ENCODE measurements around the gene ITPR1. TPM values are rescaled to one million over a fixed set of nuclear protein-coding genes. Genes with fewer than 3 reads are reported as not detected.

The ITPR1 gene
- total and polyA plus RNA-seq, 2 experiments from 2014 or later, result 6.8 to 21.0 TPM

DNA sequence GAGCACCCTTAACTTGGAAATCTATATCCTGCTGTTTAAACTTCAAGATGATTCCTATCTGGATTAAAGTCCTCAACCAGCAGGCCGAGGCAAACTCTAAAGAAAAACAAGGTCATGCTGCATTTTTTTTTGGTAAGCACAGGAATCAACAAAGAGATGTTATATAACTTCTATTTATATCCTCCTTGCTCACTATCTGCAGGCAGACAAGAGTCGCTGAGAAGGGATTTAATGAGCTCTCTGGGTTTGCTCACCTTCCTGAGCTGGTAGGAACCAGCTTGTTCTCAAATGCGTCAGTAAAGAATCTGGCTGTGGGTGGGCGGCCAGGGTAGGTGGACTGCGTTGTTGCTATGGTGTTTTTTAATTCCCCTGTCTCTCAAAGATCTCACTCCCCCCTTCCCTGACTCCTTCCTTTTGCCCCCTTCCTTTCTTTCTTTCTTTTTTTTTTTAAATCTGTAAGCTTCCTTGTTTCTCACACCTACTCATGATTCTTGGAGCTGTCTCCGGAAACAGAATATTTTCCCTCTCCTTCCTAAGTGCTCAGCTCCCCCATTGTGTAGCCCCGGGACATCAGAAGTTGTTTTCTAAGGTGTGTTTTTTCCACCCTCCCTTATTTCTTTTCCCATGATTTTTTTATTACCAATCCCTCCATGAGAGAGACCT is 257.3 kb downstream of the ITPR1 start:
- Histone ChIP-seq H3K27ac (ENCODE audit: low read depth) (no peak overlapping the region), H2AFZ (no peak overlapping the region), H3K4me2 (no peak overlapping the region), H4K20me1 (replicated peaks; ENCODE audit: insufficient read depth) (no peaks in the 10 kb centered on the region), H3K27me3 (ENCODE audit: insufficient read depth) (no peaks in the 10 kb centered on the region), H3K4me1 (ENCODE audit: insufficient read depth) (peaks cover 7% of the 10 kb centered on the region; the same call in 1 of the 2 replicates), H3K9me2 (ENCODE audit: insufficient read depth) (no peaks in the 10 kb centered on the region), H3F3A (replicated peaks; ENCODE audit: low read depth) (no peaks in the 10 kb centered on the region), H3K36me3 (ENCODE audit: insufficient read depth) (no peaks in the 10 kb centered on the region), H3K4me3 (no peak overlapping the region), H3K79me2 (replicated peaks; ENCODE audit: insufficient read depth) (no peaks in the 10 kb centered on the region)
- ATAC-seq (peak; percentile 47; the same call in 2 of the 3 replicates), DNase-seq (ENCODE audit: low spot score) (no peak)
- Mint-ChIP-seq H3K4me3 (no peak overlapping the region), H3K36me3 (ENCODE audit: low read depth) (no peaks in the 10 kb centered on the region), H3K9me3 (no peaks in the 10 kb centered on the region), H3K4me1 (peaks cover 17% of the 10 kb centered on the region), H3K27ac (0 out of 2 replicates have a peak overlapping the region, but pooled peaks have one; percentile 50), H3K27me3 (ENCODE audit: insufficient read depth, low read depth, poor library complexity) (no peaks in the 10 kb centered on the region)
- no peak for TF ChIP-seq STAT1 (IDR thresholded peaks at IDR 0.05; ENCODE audit: unreplicated experiment)
- TF ChIP-seq ZNF462 (CRISPR knock-in tag; IDR thresholded peaks at IDR 0.05), result no peak
- no peak for TF ChIP-seq CREB1 (CRISPR knock-in tag; IDR thresholded peaks at IDR 0.05; ENCODE audit: low read depth)
- TF ChIP-seq JUNB (IDR thresholded peaks at IDR 0.05; ENCODE audit: unreplicated experiment), result no peak
- no peak for TF ChIP-seq ETS1 (IDR thresholded peaks at IDR 0.05)
- no peak for TF ChIP-seq REST (IDR thresholded peaks at IDR 0.05; ENCODE audit: unreplicated experiment)
- TF ChIP-seq NANOG (IDR thresholded peaks at IDR 0.05; ENCODE audit: borderline replicate concordance), result no peak
- TF ChIP-seq EZH2phosphoT487 (IDR thresholded peaks at IDR 0.05; ENCODE audit: unreplicated experiment), result no peak
- no peak for TF ChIP-seq POLR2AphosphoS5 (IDR thresholded peaks at IDR 0.05; ENCODE audit: low read depth)
- TF ChIP-seq ZNF114 (CRISPR knock-in tag; IDR thresholded peaks at IDR 0.05), result no peak
- no peak for TF ChIP-seq ZNF331 (CRISPR knock-in tag; IDR thresholded peaks at IDR 0.05; ENCODE audit: low read depth)
- TF ChIP-seq CTCF (conservative IDR thresholded peaks at IDR 0.05; ENCODE audit: low read depth in 2 of 2), result no peak
- TF ChIP-seq EZH2 (IDR thresholded peaks at IDR 0.05; ENCODE audit: low read depth, unreplicated experiment), result no peak

Data from GM23338 (cell line).